Endothelial cell of umbilical vein (primary cell): ENCODE measurements around the gene C1QA. TPM values are rescaled to one million over a fixed set of nuclear protein-coding genes. Genes with fewer than 3 reads are reported as not detected.

Experiments used
- BruUV-seq: library from RNA; stranded (reverse); fragments of 400-500 nt; replicated peaks from 2 replicates; lab custom pipeline; 2021; lab: Mats Ljungman, UMichigan
- CTCF ChIA-PET: fragments of 300-600, 350-600 bp; sonication (Branson Sonifier 250); formaldehyde crosslinking; loops from one replicate; lab custom pipeline; 2021; ENCODE audit warnings: antibody characterized with exemption, inconsistent platforms; lab: Charles Lee
- POLR2A ChIA-PET: fragments of 300-600, 350-600 bp; sonication (Branson Sonifier 250); formaldehyde crosslinking; loops from one replicate; lab custom pipeline; 2021; ENCODE audit warnings: antibody characterized with exemption, inconsistent platforms; lab: Charles Lee
- DNase-seq: peaks from one replicate; pipeline ENCODE4 v3.0.0-alpha.2; 2011; ENCODE audit warnings: low read depth, low spot score
- FAIRE-seq: peaks from 2 replicates; lab custom pipeline; 2011; peaks lifted over from hg19 to GRCh38; lab: Jason Lieb, UNC
- H2AFZ ChIP-seq: 2 replicates; pipeline ENCODE4 v1.6.0; 2012; ENCODE audit warnings: low read depth, low read length, control low read depth, inconsistent platforms
- H3K27ac ChIP-seq: 2 replicates; pipeline ENCODE4 v1.5.1; 2011; ENCODE audit warnings: low read depth, mild to moderate bottlenecking, control low read depth, low read length, moderate library complexity; ENCODE audit not compliant: insufficient read depth
- H3K27me3 ChIP-seq, 2 experiments: 2 replicates each; pipeline versions ENCODE4 v1.6.0 to v1.6.1; 2011; ENCODE audit warnings: low read length in 2 of 2, mixed read lengths in 1 of 2; ENCODE audit not compliant: control insufficient read depth in 2 of 2, insufficient read depth in 2 of 2
- H3K36me3 ChIP-seq, 2 experiments: 2 replicates in 1 of 2; 3 replicates in 1 of 2; pipeline ENCODE4 v1.5.1; 2011; ENCODE audit warnings: low read length in 2 of 2, mild to moderate bottlenecking in 1 of 2, moderate library complexity in 1 of 2; ENCODE audit not compliant: control insufficient read depth in 2 of 2, insufficient read depth in 2 of 2; ENCODE audit errors: extremely low read depth in 1 of 2
- H3K4me1 ChIP-seq: 3 replicates; pipeline ENCODE4 v1.5.1; 2011; ENCODE audit warnings: mild to moderate bottlenecking, low read length; ENCODE audit not compliant: control insufficient read depth, insufficient read depth; ENCODE audit errors: extremely low read depth
- H3K4me2 ChIP-seq: 2 replicates; pipeline ENCODE4 v1.6.1; 2011; ENCODE audit warnings: low read length, control low read depth, mixed read lengths; ENCODE audit not compliant: insufficient read depth
- H3K4me3 ChIP-seq, 3 experiments: fragments of 200-600 bp in 1 of 3; sonication (generic), shearing (Covaris generic) in 1 of 3; replicated peaks in 1 of 3; 2 replicates each; pipeline ENCODE4 v1.5.1; 2011 to 2016; ENCODE audit warnings: control low read depth in 3 of 3, low read length in 3 of 3, mild to moderate bottlenecking in 2 of 3, inconsistent platforms in 1 of 3, low read depth in 1 of 3, moderate library complexity in 1 of 3; ENCODE audit not compliant: insufficient read depth in 1 of 3
- H3K79me2 ChIP-seq: 2 replicates; pipeline ENCODE4 v1.6.0; 2012; ENCODE audit warnings: low read length, inconsistent platforms; ENCODE audit not compliant: control insufficient read depth, insufficient read depth
- H3K9ac ChIP-seq: replicated peaks from 2 replicates; pipeline ENCODE3; 2011; ENCODE audit warnings: low read length, control low read depth; ENCODE audit not compliant: insufficient read depth; ENCODE audit errors: extremely low read depth
- H3K9me1 ChIP-seq: replicated peaks from 3 replicates; pipeline ENCODE4 v1.6.0; 2011; ENCODE audit warnings: mild to moderate bottlenecking, low read length; ENCODE audit not compliant: control insufficient read depth, insufficient read depth; ENCODE audit errors: extremely low read depth
- H3K9me3 ChIP-seq: replicated peaks from 2 replicates; pipeline ENCODE4 v1.5.1; 2012; ENCODE audit warnings: low read length, inconsistent platforms; ENCODE audit not compliant: control insufficient read depth, insufficient read depth
- H4K20me1 ChIP-seq: replicated peaks from 2 replicates; pipeline ENCODE3; 2011; ENCODE audit warnings: mild to moderate bottlenecking, low read length; ENCODE audit not compliant: control insufficient read depth, insufficient read depth; ENCODE audit errors: extremely low read depth
- CTCF ChIP-seq, 2 donors: IDR thresholded peaks; 1 replicate in 1 of 2; 2 replicates in 1 of 2; pipeline ENCODE4 v1.5.1; 2011; ENCODE audit warnings: low read length in 2 of 2, mild to moderate bottlenecking in 2 of 2, moderate library complexity in 2 of 2, control low read depth in 1 of 2, inconsistent platforms in 1 of 2, low read depth in 1 of 2; ENCODE audit not compliant: insufficient read depth in 1 of 2; ENCODE audit errors: extremely low read depth in 1 of 2
- EZH2 ChIP-seq: IDR thresholded peaks from 2 replicates; pipeline ENCODE4 v1.6.1; 2012; ENCODE audit warnings: borderline replicate concordance, low read depth, mild to moderate bottlenecking, moderate library complexity, low read length, inconsistent platforms; ENCODE audit not compliant: severe bottlenecking
- FOS ChIP-seq: IDR thresholded peaks from 2 replicates; pipeline ENCODE4 v1.6.1; 2011; ENCODE audit warnings: mild to moderate bottlenecking, low read length, moderate library complexity, borderline replicate concordance; ENCODE audit not compliant: insufficient read depth
- GATA2 ChIP-seq: IDR thresholded peaks from 2 replicates; pipeline ENCODE4 v1.7.0; 2011; ENCODE audit warnings: low read depth, mild to moderate bottlenecking, moderate library complexity, mixed read lengths, low read length; ENCODE audit not compliant: insufficient read length, insufficient read depth
- JUN ChIP-seq: IDR thresholded peaks from 2 replicates; pipeline ENCODE4 v1.6.1; 2011; ENCODE audit warnings: borderline replicate concordance, low read depth; ENCODE audit not compliant: insufficient read length, insufficient read depth
- MYC ChIP-seq: IDR thresholded peaks from one replicate; pipeline ENCODE4 v1.6.1; 2011; ENCODE audit warnings: mild to moderate bottlenecking, low read depth, low read length
- POLR2A ChIP-seq: IDR thresholded peaks from 2 replicates; pipeline ENCODE4 v1.6.1; 2012; ENCODE audit warnings: low read depth, mild to moderate bottlenecking, control low read depth, low read length
- POLR2AphosphoS5 ChIP-seq: IDR thresholded peaks from 2 replicates; pipeline ENCODE4 v1.6.1; 2012; ENCODE audit warnings: low read depth, mild to moderate bottlenecking, control low read depth, low read length, moderate library complexity; ENCODE audit not compliant: insufficient read depth
- dilution Hi-C: fragments of 300-500 bp; cut with MboI; formaldehyde crosslinking; loops from one replicate; pipeline ENCODE4 v1.15.0; 2019; ENCODE audit warnings: low sequenced_read_pairs; ENCODE audit not compliant: extremely low pct_ligation_motif_present
- intact Hi-C: fragments of 100-400 bp; cut with micrococcal nuclease; formaldehyde crosslinking; loops from one replicate; pipeline ENCODE4 v1.10.0; 2022
- polyA plus RNA-seq, 4 experiments: library from polyadenylated mRNA; depleted of rRNA in 3 of 4; stranded (reverse) in 3 of 4; unstranded in 1 of 4; fragments of >200 nt; gene quantifications; 2 replicates each; pipeline versions ENCODE4 v1.2.1 to v1.2.3, GENCODE V29; 2011 to 2012; ENCODE audit warnings: missing spikeins in 1 of 4
- total RNA-seq: library from RNA; stranded (reverse); gene quantifications from 2 replicates; pipeline ENCODE4 v1.2.3, GENCODE V29; 2021
- TF ChIP-seq, protein P1 (sequence below): IDR thresholded peaks from 2 replicates; pipeline ENCODE4 v1.6.1; 2011; ENCODE audit not compliant: insufficient read depth, insufficient read length

The C1QA gene
- total and polyA plus RNA-seq, 2 donors (not counting 3 experiments of a cell fraction or from before 2014, with no cell fraction given), result not detected

GRCh38 chr1:22612671-22613571 lies 23.5 kb upstream of the C1QA start:
- Histone ChIP-seq H3K27me3 (no peaks in the 10 kb centered on the region), H3K9ac (no peak overlapping the region), H3K79me2 (no peaks in the 10 kb centered on the region), H4K20me1 (no peaks in the 10 kb centered on the region), H3K4me3 (no peak overlapping the region), H3K36me3 (no peaks in the 10 kb centered on the region), H3K4me1 (no peaks in the 10 kb centered on the region), H3K9me1 (no peaks in the 10 kb centered on the region), H3K4me2 (no peak overlapping the region), H3K9me3 (no peaks in the 10 kb centered on the region), H3K27ac (no peak overlapping the region), H2AFZ (no peak overlapping the region)
- dilution Hi-C loops, result no loop called here
- TF ChIP-seq, protein P1, sequence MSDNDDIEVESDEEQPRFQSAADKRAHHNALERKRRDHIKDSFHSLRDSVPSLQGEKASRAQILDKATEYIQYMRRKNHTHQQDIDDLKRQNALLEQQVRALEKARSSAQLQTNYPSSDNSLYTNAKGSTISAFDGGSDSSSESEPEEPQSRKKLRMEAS, result no peak
- TF ChIP-seq EZH2 (no peak), JUN (no peak), POLR2AphosphoS5 (no peak), FOS (no peak), MYC (no peak), CTCF (IDR thresholded peaks at IDR 0.05; ENCODE audit: extremely low read depth in 1 of 2, insufficient read depth in 1 of 2, low read depth in 1 of 2, low read length in 2 of 2) (no peak), GATA2 (no peak), POLR2A (no peak)
- intact Hi-C loops, result no loop called here
- DNase-seq, result no peak
- ChIA-PET CTCF (interaction anchor here (1.1 kb wide), 1 partner anchor 22 kb away, joined by 3 read pairs; no protein-coding TSS in a partner anchor), POLR2A (no interaction called here)
- no TSS peak for BruUV-seq
- no peak for FAIRE-seq
